Amniotic stem cell (primary cell): Measurements from ENCODE around the gene MYO7B.

ENCODE experiments used
- DNase-seq: peaks from one replicate; lab custom pipeline; 2025; lab: John Stamatoyannopoulos, UW

Gene MYO7B

GRCh38 chr2:127626175-127626574, 90.7 kb downstream of the MYO7B start:
- no peak for DNase-seq

GRCh38 chr2:127626917-127627739, 91.6 kb downstream of the MYO7B start:
- no peak for DNase-seq

- no peak for DNase-seq
Observed at GRCh38 chr2:127627740-127628571, 92.5 kb downstream of the MYO7B start.

- DNase-seq = no peak
Observed at GRCh38 chr2:127628767-127629614, 93.5 kb downstream of the MYO7B start.

- DNase-seq = no peak
Observed at GRCh38 chr2:127629637-127630036, 94.2 kb downstream of the MYO7B start.

GRCh38 chr2:127630096-127630863, 94.8 kb downstream of the MYO7B start:
- DNase-seq = no peak

- no peak for DNase-seq
Observed at GRCh38 chr2:127630864-127631540, 95.5 kb downstream of the MYO7B start.

- DNase-seq = no peak
Observed at GRCh38 chr2:127631541-127631996, 96.1 kb downstream of the MYO7B start.

GRCh38 chr2:127631997-127632581, 96.6 kb downstream of the MYO7B start:
- DNase-seq = no peak

- no peak for DNase-seq
Observed at GRCh38 chr2:127632592-127633489, 97.4 kb downstream of the MYO7B start.

- DNase-seq = no peak
Observed at GRCh38 chr2:127633556-127634065, 98.1 kb downstream of the MYO7B start.

GRCh38 chr2:127634066-127634617, 98.7 kb downstream of the MYO7B start:
- DNase-seq = no peak

- DNase-seq = no peak
Observed at GRCh38 chr2:127634626-127635379, 99.3 kb downstream of the MYO7B start.

- DNase-seq = no peak
Observed at GRCh38 chr2:127635380-127636237, 100.1 kb downstream of the MYO7B start.

- no peak for DNase-seq
Observed at GRCh38 chr2:127636248-127637235, 101.1 kb downstream of the MYO7B start.

- no peak for DNase-seq
Observed at GRCh38 chr2:127637236-127637630, 101.8 kb downstream of the MYO7B start.
